Gastroesophageal sphincter (tissue), 3 donors: Measurements from ENCODE around the gene ACAT2.

Experiments used
- CTCF ChIP-seq, 4 experiments: fragments of 200-600 bp in 2 of 4; fragments of 450-650 bp in 2 of 4; sonication (generic) in 1 of 4; IDR thresholded peaks; one replicate each; pipeline ENCODE4 v1.5.1; 2017 to 2019; ENCODE audit warnings: antibody characterized with exemption in 4 of 4, mild to moderate bottlenecking in 2 of 4, moderate library complexity in 2 of 4
- POLR2A ChIP-seq, 2 donors: fragments of 450-650 bp; IDR thresholded peaks; one replicate each; pipeline ENCODE4 v1.6.1; 2017; ENCODE audit warnings: antibody characterized with exemption in 2 of 2, mild to moderate bottlenecking in 2 of 2, moderate library complexity in 1 of 2
- POLR2AphosphoS5 ChIP-seq: sonication (generic); formaldehyde crosslinking; IDR thresholded peaks from one replicate; pipeline ENCODE4 v1.6.1; 2017; ENCODE audit warnings: antibody characterized with exemption

GRCh38 chr6:159819932-159820640, 58.2 kb downstream of the ACAT2 start:
- TF ChIP-seq CTCF (IDR thresholded peaks at IDR 0.05) (no peak), POLR2AphosphoS5 (no peak), POLR2A (IDR thresholded peaks at IDR 0.05) (no peak)
